HG02870 (cell line): ENCODE data around the gene LSMEM2.
"Not testable (repeated sequence)": the region's sequence is repeated elsewhere in the genome, so short reads cannot be mapped to it uniquely, and the experiment has no call there.

ENCODE experiments used
- ATAC-seq: cut with Tn5 transposase; IDR thresholded peaks from one replicate; pipeline ENCODE4 v1.9.1; 2021; ENCODE audit warnings: mild to moderate bottlenecking, moderate library complexity; ENCODE audit not compliant: unreplicated experiment

Gene LSMEM2

GRCh38 chr3:50297896-50298725 is 19.2 kb downstream of the LSMEM2 start:
- no peak for ATAC-seq

GRCh38 chr3:50298836-50299637 is 20.1 kb downstream of the LSMEM2 start, which contains the start of the genes HYAL3 and NAA80:
Gene HYAL3, minus strand, starts transcription at chr3:50299405. Its CDS starts 3,803 bp downstream, at chr3:50295602.
Gene NAA80, minus strand, starts transcription at chr3:50299405. Its CDS starts 1,942 bp downstream, at chr3:50297463.
- ATAC-seq, result peak; percentile 89

- no peak for ATAC-seq
Measured at GRCh38 chr3:50299638-50299928, 20.7 kb downstream of the LSMEM2 start.

GRCh38 chr3:50299929-50300680 is 21.2 kb downstream of the LSMEM2 start:
- no peak for ATAC-seq

GRCh38 chr3:50300681-50301254 is 21.9 kb downstream of the LSMEM2 start:
- no peak for ATAC-seq

- ATAC-seq, result no peak
Measured at GRCh38 chr3:50302095-50303012, 23.5 kb downstream of the LSMEM2 start.

GRCh38 chr3:50303013-50303815 is 24.3 kb downstream of the LSMEM2 start, which contains the start of gene HYAL1:
Gene HYAL1, minus strand, starts transcription at chr3:50303574. Its CDS starts 618 bp downstream, at chr3:50302956.
- no peak for ATAC-seq

GRCh38 chr3:50304601-50305000 is 25.7 kb downstream of the LSMEM2 start:
- ATAC-seq, result no peak

- ATAC-seq, result not testable (repeated sequence)
Measured at GRCh38 chr3:50312041-50312440, 33.2 kb downstream of the LSMEM2 start.

GRCh38 chr3:50314342-50314741 is 35.5 kb downstream of the LSMEM2 start:
- ATAC-seq, result no peak

GRCh38 chr3:50314816-50315215 is 35.9 kb downstream of the LSMEM2 start:
- no peak for ATAC-seq

- no peak for ATAC-seq
Measured at GRCh38 chr3:50316657-50317242, 37.9 kb downstream of the LSMEM2 start.

- no peak for ATAC-seq
Measured at GRCh38 chr3:50317300-50317699, 38.4 kb downstream of the LSMEM2 start.

GRCh38 chr3:50318163-50318562 is 39.3 kb downstream of the LSMEM2 start:
- no peak for ATAC-seq

GRCh38 chr3:50318615-50319014 is 39.7 kb downstream of the LSMEM2 start:
- ATAC-seq, result no peak

- ATAC-seq, result no peak
Measured at GRCh38 chr3:50319181-50319893, 40.5 kb downstream of the LSMEM2 start.

GRCh38 chr3:50319894-50320625 is 41.2 kb downstream of the LSMEM2 start:
- ATAC-seq, result no peak
